ENCODE measurements around the gene BMPR2.

Gene BMPR2

DNA sequence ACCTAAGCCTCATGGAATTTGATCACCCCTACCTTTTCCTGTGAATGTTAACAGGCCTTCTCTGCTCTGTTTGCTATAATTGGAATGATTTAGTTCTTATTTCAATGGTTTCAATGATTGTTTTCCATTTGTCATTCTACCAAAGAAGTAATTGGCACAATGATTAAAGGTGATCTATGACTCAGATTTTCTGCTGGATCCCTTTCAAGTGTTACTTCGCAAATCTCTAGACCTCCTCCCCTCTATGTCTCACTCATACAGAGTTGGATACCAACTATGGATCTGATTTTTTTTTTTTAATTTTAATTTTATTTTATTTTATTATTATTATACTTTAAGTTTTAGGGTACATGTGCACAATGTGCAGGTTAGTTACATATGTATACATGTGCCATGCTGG lies 229.0 kb downstream of the BMPR2 start:
- TF ChIP-seq, protein P1, sequence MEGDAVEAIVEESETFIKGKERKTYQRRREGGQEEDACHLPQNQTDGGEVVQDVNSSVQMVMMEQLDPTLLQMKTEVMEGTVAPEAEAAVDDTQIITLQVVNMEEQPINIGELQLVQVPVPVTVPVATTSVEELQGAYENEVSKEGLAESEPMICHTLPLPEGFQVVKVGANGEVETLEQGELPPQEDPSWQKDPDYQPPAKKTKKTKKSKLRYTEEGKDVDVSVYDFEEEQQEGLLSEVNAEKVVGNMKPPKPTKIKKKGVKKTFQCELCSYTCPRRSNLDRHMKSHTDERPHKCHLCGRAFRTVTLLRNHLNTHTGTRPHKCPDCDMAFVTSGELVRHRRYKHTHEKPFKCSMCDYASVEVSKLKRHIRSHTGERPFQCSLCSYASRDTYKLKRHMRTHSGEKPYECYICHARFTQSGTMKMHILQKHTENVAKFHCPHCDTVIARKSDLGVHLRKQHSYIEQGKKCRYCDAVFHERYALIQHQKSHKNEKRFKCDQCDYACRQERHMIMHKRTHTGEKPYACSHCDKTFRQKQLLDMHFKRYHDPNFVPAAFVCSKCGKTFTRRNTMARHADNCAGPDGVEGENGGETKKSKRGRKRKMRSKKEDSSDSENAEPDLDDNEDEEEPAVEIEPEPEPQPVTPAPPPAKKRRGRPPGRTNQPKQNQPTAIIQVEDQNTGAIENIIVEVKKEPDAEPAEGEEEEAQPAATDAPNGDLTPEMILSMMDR (conservative IDR thresholded peaks at IDR 0.05; ENCODE audit: low read depth, low read length), result no peak
- H3K4me3 ChIP-seq (ENCODE audit: low read depth, low read length), result no peak overlapping the region
- no peak for DNase-seq (ENCODE audit: low read depth)

DNA sequence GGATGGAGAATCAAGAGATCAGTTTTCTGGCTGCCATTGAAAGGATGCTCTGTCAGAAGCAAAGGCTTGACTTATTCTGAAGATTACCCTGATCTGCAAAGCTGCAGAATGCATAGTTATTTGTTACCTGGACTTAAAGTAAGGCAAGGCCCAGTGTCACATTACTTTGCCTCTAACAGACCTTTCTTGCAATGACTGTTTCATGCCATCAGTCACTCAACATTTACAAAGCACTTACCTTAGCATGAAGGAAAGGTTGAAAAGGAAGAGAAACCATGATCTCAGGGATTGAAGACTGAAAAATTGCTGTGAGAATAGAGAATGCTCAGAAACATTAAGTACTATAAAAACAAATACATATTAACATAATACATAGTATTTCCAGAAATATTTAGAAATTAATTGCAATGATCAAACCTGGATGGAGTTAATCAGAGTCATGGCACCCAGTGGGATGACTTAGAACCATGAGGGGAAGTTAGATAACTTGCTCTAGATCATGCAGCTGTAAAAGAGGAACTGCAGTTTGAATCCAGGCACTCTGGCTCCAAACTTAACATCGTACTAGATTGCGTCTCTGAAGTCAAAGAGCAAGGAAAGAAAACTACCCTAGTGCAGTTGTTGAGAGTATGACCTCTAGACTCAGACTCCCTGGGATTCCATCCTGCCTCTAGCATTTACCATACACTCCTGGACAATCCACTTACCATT lies 232.2 kb downstream of the BMPR2 start:
- DNase-seq (ENCODE audit: low read depth), result no peak
- TF ChIP-seq, protein P1 (conservative IDR thresholded peaks at IDR 0.05; ENCODE audit: low read depth, low read length), result no peak
- no peak overlapping the region for H3K4me3 ChIP-seq (ENCODE audit: low read depth, low read length)

DNA sequence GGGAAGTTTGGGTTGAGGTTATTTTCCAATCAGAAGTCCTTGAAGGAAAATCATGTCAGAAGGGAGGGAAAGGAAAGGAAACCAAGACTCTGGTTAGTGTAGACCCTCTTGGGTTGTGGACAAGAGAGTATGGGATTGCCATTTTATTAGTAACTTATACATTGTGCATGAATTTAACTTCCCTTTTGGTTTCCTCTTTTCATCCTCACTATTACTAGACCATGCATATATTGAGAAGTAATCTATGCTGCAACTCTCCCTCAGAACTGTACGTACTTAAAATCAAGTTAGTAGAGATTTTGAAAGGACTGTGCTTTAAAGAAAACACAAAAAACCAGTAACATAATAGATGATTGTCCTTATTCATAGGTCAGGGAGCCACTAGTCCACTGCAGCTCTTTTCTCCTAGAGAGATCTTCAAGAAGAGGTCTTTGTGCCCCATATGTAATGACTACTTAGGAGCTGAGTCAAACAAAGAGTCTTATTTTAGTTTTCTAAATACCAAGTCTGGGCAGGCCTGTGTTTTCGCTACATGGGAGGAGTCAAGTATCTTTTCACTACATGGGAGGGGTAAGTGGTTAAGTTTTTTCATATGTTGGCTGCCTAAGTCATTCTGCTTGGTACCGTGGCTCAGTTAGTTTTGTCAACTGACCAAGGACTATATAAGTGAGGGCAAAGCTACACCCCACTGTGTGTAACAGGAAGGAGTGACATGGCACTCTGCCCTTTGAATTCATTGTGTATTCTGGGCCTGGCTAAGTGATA lies 233.4 kb downstream of the BMPR2 start:
- no peak for DNase-seq (ENCODE audit: low read depth)
- no peak overlapping the region for H3K4me3 ChIP-seq (ENCODE audit: low read depth, low read length)
- TF ChIP-seq, protein P1 (conservative IDR thresholded peaks at IDR 0.05; ENCODE audit: low read depth, low read length), result no peak

DNA sequence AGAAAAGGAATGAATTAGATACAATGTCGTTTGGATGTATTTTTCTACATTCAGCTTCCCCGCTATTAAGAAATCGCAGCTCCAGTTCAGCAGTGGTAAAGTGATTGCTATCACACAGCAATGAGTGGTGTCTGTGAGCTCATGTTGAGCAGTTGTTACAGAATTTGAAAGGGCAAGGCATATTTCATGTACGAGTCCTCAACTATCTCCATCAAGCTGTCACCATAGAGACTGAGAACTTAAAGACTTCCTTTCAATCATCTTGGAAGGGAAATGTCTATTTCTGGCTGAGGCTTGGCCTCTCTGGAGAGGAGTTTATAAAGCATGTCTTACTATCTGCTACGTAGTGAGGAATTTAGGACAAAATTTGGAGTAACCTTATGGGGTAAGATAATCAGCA lies 234.3 kb downstream of the BMPR2 start:
- TF ChIP-seq, protein P1 (conservative IDR thresholded peaks at IDR 0.05; ENCODE audit: low read depth, low read length), result no peak
- DNase-seq (ENCODE audit: low read depth), result no peak
- no peak overlapping the region for H3K4me3 ChIP-seq (ENCODE audit: low read depth, low read length)

DNA sequence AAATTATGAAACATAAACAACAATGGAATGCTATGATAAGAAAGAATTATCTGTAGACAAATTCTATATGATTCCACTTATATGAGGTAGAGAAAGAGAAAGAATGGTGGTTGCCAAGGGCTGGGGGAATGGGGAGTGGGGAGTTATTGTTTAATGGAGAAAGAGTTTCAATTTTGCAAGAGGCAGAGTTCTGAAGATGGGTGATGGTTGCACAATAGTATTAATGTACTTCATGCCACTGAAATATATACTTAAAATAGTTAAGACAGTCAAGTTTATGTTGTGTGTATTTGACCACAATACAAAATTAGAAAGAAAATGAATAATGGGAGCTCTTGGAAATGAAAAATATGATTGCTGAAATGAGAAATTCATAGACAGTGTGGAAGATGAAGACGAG lies 236.0 kb downstream of the BMPR2 start:
- DNase-seq (ENCODE audit: low read depth), result no peak
- TF ChIP-seq, protein P1 (conservative IDR thresholded peaks at IDR 0.05; ENCODE audit: low read depth, low read length), result no peak

DNA sequence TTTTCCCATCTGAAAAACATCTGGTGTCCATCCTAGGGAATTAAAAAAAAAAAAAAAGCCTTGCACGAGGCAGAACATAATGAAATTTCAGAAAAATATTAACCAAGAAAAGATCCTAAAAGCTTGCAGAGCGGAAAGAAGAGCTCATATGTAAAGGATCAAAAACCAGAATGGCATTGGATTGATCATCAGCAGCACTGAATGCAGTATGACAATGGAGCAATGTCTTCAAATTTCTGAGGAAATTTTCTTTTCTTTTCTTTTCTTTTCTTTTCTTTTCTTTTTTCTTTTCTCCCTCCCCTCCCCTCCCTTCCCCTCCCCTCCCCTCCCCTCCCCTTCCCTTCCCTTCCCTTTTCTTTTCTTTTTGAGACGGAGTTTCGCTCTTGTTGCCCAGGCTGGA lies 237.4 kb downstream of the BMPR2 start:
- TF ChIP-seq, protein P1 (conservative IDR thresholded peaks at IDR 0.05; ENCODE audit: low read depth, low read length), result no peak
- DNase-seq (ENCODE audit: low read depth), result no peak
- H3K4me3 ChIP-seq (ENCODE audit: low read depth, low read length), result no peak overlapping the region

More for the DNA sequence above, 236.0 kb downstream of the BMPR2 start:
- H3K4me3 ChIP-seq (ENCODE audit: low read depth, low read length), result no peak overlapping the region
